HepG2 (cell line): Measurements from ENCODE around the gene IL1R1. TPM values are rescaled to one million over a fixed set of nuclear protein-coding genes. Genes with fewer than 3 reads are reported as not detected.

Source experiments
- ATAC-seq: fragments of 200-7000 bp; cut with Tn5 transposase; 3 replicates; pipeline ENCODE4 v1.9.1; 2020; ENCODE audit warnings: mild to moderate bottlenecking, moderate library complexity
- BruUV-seq: library from RNA; stranded (reverse); fragments of 400-500 nt; replicated peaks from 2 replicates; lab custom pipeline; 2021; lab: Mats Ljungman, UMichigan
- CTCF ChIA-PET: fragments of 300-600 bp; formaldehyde crosslinking; extraction: SDS; loops from one replicate; lab custom pipeline; 2021; ENCODE audit warnings: low total read pairs, inconsistent platforms, low intra/inter-chr PET ratio; lab: Yijun Ruan, JAX
- POLR2A ChIA-PET: fragments of 350-600 bp; sonication (Branson Sonifier 250); formaldehyde crosslinking; loops from one replicate; lab custom pipeline; 2020; ENCODE audit warnings: antibody characterized with exemption, inconsistent platforms; lab: Yijun Ruan, JAX
- DNase-seq: peaks from one replicate; pipeline ENCODE4 v3.0.0-alpha.2; 2015; ENCODE audit warnings: low spot score
- FAIRE-seq: peaks from 3 replicates; lab custom pipeline; 2011; peaks lifted over from hg19 to GRCh38; lab: Jason Lieb, UNC
- H2AFZ ChIP-seq: one replicate; pipeline ENCODE4 v1.6.1; 2011; ENCODE audit warnings: low read length, inconsistent platforms
- H3K27ac ChIP-seq: fragments of 300-600 bp; 3 replicates; pipeline ENCODE4 v1.8.0; 2011; ENCODE audit warnings: mixed run types, mild to moderate bottlenecking, mixed read lengths, low read length, inconsistent platforms; ENCODE audit not compliant: insufficient read depth; ENCODE audit errors: extremely low read length
- H3K27me3 ChIP-seq, 2 experiments: fragments of 200-600 bp in 1 of 2; 2 replicates in 1 of 2; 3 replicates in 1 of 2; pipeline versions ENCODE4 v1.6.0 to v1.8.0; 2011; ENCODE audit warnings: low read length in 2 of 2, mild to moderate bottlenecking in 2 of 2, moderate library complexity in 2 of 2, inconsistent platforms in 1 of 2; ENCODE audit not compliant: insufficient read depth in 2 of 2, control insufficient read depth in 1 of 2
- H3K36me3 ChIP-seq, 2 experiments: fragments of 200-600 bp in 1 of 2; replicated peaks in 1 of 2; 2 replicates in 1 of 2; 3 replicates in 1 of 2; pipeline versions ENCODE4 v1.5.1 to v1.8.0; 2011; ENCODE audit warnings: low read length in 2 of 2, inconsistent platforms in 1 of 2; ENCODE audit not compliant: insufficient read depth in 2 of 2, control insufficient read depth in 1 of 2
- H3K4me1 ChIP-seq: 2 replicates; pipeline ENCODE4 v1.5.1; 2012; ENCODE audit warnings: low read length, inconsistent platforms; ENCODE audit not compliant: insufficient read depth
- H3K4me2 ChIP-seq: 2 replicates; pipeline ENCODE4 v1.6.0; 2011; ENCODE audit warnings: low read depth, low read length, inconsistent platforms
- H3K4me3 ChIP-seq, 3 experiments: fragments of 200-600 bp in 1 of 3; sonication (generic), shearing (Covaris generic) in 1 of 3; replicated peaks in 1 of 3; 2 replicates each; pipeline ENCODE4 v1.5.1; 2011 to 2016; ENCODE audit warnings: low read length in 3 of 3, inconsistent platforms in 2 of 3, low read depth in 2 of 3, mild to moderate bottlenecking in 2 of 3, control low read depth in 1 of 3, mixed read lengths in 1 of 3; ENCODE audit not compliant: insufficient read depth in 1 of 3
- H3K79me2 ChIP-seq: one replicate; pipeline ENCODE4 v1.6.1; 2011; ENCODE audit warnings: low read length, inconsistent platforms; ENCODE audit not compliant: insufficient read depth
- H3K9ac ChIP-seq: 2 replicates; pipeline ENCODE4 v1.6.0; 2011; ENCODE audit warnings: mild to moderate bottlenecking, low read depth, low read length, inconsistent platforms; ENCODE audit not compliant: insufficient read depth
- H3K9me3 ChIP-seq: 2 replicates; pipeline ENCODE4 v1.5.1; 2012; ENCODE audit warnings: mild to moderate bottlenecking, low read length
- H4K20me1 ChIP-seq: 2 replicates; pipeline ENCODE4 v1.6.0; 2011; ENCODE audit warnings: inconsistent platforms, mild to moderate bottlenecking, low read length, moderate library complexity; ENCODE audit not compliant: insufficient read depth
- NR2F2 ChIP-seq: IDR thresholded peaks from 2 replicates; pipeline ENCODE4 v1.6.1; 2012; ENCODE audit warnings: low read depth, inconsistent platforms, borderline replicate concordance
- RBM22 ChIP-seq: fragments of 200-400 bp; formaldehyde crosslinking; optimal IDR thresholded peaks from 2 replicates; pipeline ENCODE3; 2017; ENCODE audit warnings: mild to moderate bottlenecking, low read length, moderate library complexity
- REST ChIP-seq, 2 experiments: IDR thresholded peaks; 2 replicates each; pipeline ENCODE4 v1.6.1; 2011 to 2012; ENCODE audit warnings: low read length in 2 of 2, borderline replicate concordance in 1 of 2, low read depth in 1 of 2, mild to moderate bottlenecking in 1 of 2, moderate library complexity in 1 of 2
- ZNF124 ChIP-seq: sonication (generic); formaldehyde crosslinking; IDR thresholded peaks from 2 replicates; pipeline ENCODE4 v1.4.0; 2020; ENCODE audit warnings: missing genetic modification reagents
- ZNF775 ChIP-seq: sonication (generic); formaldehyde crosslinking; IDR thresholded peaks from 2 replicates; pipeline ENCODE4 v1.4.0; 2020; ENCODE audit warnings: missing genetic modification reagents, mild to moderate bottlenecking, moderate library complexity, borderline replicate concordance
- WGBS: methylation state at CpG from one replicate; pipeline ENCODE4 v1.1.6; 2017; ENCODE audit warnings: low lambda C conversion rate; 5-methylcytosine and 5-hydroxymethylcytosine counted together
- in situ Hi-C: cut with HindIII; loops from 2 replicates; pipeline ENCODE4 v1.10.0; 2017; ENCODE audit warnings: low pct_unique_long_range_greater_than_20kb; ENCODE audit not compliant: extremely low pct_ligation_motif_present
- intact Hi-C: fragments of 100-400 bp; cut with micrococcal nuclease; formaldehyde crosslinking; loops from one replicate; pipeline ENCODE4 v1.10.0; 2022; ENCODE audit not compliant: unreplicated experiment
- polyA plus RNA-seq, 8 experiments: library from polyadenylated mRNA; depleted of rRNA in 3 of 8; stranded (reverse) in 7 of 8; unstranded in 1 of 8; fragments of >200 nt; fragmentation: Illumina TruSeq in 4 of 8; extraction: Trizol in 4 of 8; gene quantifications; 2 replicates each; pipeline versions ENCODE4 v1.2.1 to v1.2.3, GENCODE V29; 2011 to 2016; ENCODE audit warnings: low read depth in 4 of 8, missing spikeins in 1 of 8, mixed read lengths in 1 of 8; ENCODE audit not compliant: insufficient read depth in 1 of 8
- total RNA-seq, 5 experiments: library from RNA; depleted of rRNA; stranded (reverse); fragments of >200 nt; fragmentation: Illumina TruSeq; extraction: Trizol; gene quantifications; 2 replicates each; pipeline ENCODE4 v1.2.3, GENCODE V29; 2016; ENCODE audit warnings: low read depth in 1 of 5

Gene IL1R1
- total and polyA plus RNA-seq, 2 of the 13 experiments (the other 11 are each of a cell fraction or from before 2014, with no cell fraction given): 38.0 to 93.1 TPM

DNA sequence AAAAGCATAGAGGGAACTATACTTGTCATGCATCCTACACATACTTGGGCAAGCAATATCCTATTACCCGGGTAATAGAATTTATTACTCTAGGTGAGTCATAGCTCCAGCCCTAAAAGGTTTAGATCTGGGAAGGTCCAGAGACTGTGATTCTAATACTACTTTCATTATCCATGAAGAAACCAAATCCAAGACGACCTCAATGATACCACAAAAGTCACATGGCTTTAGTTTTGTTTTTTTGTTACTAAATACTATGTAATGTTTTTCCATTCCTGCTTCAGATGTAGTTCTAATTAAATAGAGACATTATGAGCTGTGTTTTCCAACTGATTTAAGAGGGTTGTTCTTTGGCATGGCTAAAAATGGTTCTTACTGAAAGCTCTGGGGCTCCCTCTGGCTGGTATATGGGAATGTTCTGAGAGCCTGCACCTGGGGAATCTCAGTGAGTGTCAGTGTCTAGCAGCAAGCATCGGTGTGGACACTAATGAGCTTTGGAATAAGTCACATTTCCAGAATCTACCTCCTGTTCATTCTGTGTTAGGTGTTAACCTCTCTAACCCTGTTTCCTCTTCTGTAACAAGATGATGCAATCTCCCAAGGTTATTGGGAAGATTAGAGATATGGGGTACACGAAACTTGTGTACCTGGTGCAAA, 23.8 kb downstream of the IL1R1 start (continued):
- TF ChIP-seq REST (IDR thresholded peaks at IDR 0.05; ENCODE audit: borderline replicate concordance in 1 of 2, low read depth in 1 of 2, low read length in 2 of 2) (no peak), NR2F2 (peak; percentile 71; the same call in 1 of the 2 replicates), ZNF124 (CRISPR knock-in tag) (no peak)

DNA sequence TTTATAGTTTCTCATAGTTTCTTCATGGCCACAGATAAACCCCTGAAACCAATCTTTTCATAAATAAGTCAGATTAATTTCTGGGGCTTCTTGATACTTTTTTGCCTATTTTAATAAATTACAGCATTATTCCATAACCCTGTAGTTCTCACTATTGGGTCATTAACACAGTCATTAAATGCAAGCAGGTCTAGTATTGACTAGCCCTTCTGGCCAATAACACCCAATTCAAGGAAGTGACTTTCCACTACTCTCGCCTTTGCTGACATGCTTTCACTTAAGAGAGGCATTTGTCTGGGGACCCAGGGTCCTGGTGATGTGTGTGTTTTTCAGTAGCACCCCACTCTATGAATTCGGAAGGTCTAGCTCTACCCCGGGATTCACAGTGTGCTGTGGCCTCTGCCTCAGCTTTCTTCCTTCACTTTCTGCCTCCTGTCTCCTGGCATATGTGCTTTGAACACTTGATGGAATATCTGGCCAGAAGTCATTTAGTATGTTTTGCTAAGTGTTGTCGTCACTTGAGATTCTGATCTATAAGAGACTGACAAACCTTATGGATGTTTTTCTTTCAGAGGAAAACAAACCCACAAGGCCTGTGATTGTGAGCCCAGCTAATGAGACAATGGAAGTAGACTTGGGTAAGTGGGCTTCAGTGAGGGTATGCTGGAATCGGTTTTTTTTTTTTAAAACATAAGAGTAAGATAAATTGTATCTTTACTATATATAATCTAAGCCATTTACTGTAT, 25.7 kb downstream of the IL1R1 start:
- Histone ChIP-seq H4K20me1 (no peaks in the 10 kb centered on the region), H3K36me3 (peaks cover 34 to 84% of the 10 kb centered on the region in 2 experiments), H3K4me3 (no peak overlapping the region), H2AFZ (no peak overlapping the region), H3K9me3 (no peaks in the 10 kb centered on the region), H3K79me2 (peaks cover 10% of the 10 kb centered on the region), H3K27me3 (no peaks in the 10 kb centered on the region), H3K9ac (no peak overlapping the region), H3K4me1 (peaks cover 17% of the 10 kb centered on the region), H3K4me2 (no peak overlapping the region), H3K27ac (no peak overlapping the region)
- FAIRE-seq: no peak
- ChIA-PET CTCF (no interaction called here), POLR2A (interaction anchor here (2.7 kb wide), 1 partner anchor 12 kb away, joined by 21 read pairs; no protein-coding TSS in a partner anchor)
- in situ Hi-C loops: no loop called here
- no peak for TF ChIP-seq ZNF775 (CRISPR knock-in tag)
- peak; percentile 63 for TF ChIP-seq RBM22
- DNase-seq: no peak
- 89% methylated on average over 5 of the region's 5 CpGs for WGBS
- intact Hi-C loops: no loop called here
- BruUV-seq: no TSS peak
- ATAC-seq: no peak
